SK-N-SH (cell line): ENCODE measurements around the gene TMTC2. TPM values are rescaled to one million over a fixed set of nuclear protein-coding genes. Genes with fewer than 3 reads are reported as not detected.

Experiments used
- CTCF ChIA-PET: fragments of 300-600, 350-600 bp; formaldehyde crosslinking; extraction: SDS; loops from one replicate; lab custom pipeline; 2021; lab: Yijun Ruan, JAX
- POLR2A ChIA-PET: fragments of 350-600 bp; sonication (Branson Sonifier 250); formaldehyde crosslinking; extraction: SDS; loops from one replicate; lab custom pipeline; 2020; ENCODE audit warnings: antibody characterized with exemption, inconsistent platforms; lab: Yijun Ruan, JAX
- DNase-seq: peaks from one replicate; pipeline ENCODE4 v3.0.0; 2012
- H2AFZ ChIP-seq: fragments of 200-600 bp; sonication (generic); 2 replicates; pipeline ENCODE4 v1.8.1; 2016; ENCODE audit warnings: antibody characterized with exemption, mild to moderate bottlenecking, low read depth
- H3F3A ChIP-seq: fragments of 200-600 bp; sonication (generic); replicated peaks from 2 replicates; pipeline ENCODE3; 2016; ENCODE audit warnings: antibody characterized with exemption, mild to moderate bottlenecking; ENCODE audit not compliant: insufficient read depth
- H3K27ac ChIP-seq, 2 experiments: fragments of 200-500 bp in 1 of 2; fragments of 200-600 bp in 1 of 2; sonication (Bioruptor generic) in 1 of 2; sonication (generic), shearing (Covaris generic) in 1 of 2; 2 replicates each; pipeline versions ENCODE4 v1.5.1 to v1.6.1; 2014 to 2016; ENCODE audit warnings: low read depth in 2 of 2, inconsistent platforms in 1 of 2, low read length in 1 of 2, mild to moderate bottlenecking in 1 of 2, mixed read lengths in 1 of 2
- H3K27me3 ChIP-seq: fragments of 200-600 bp; sonication (generic), shearing (Covaris generic); 2 replicates; pipeline ENCODE4 v1.6.1; 2016; ENCODE audit warnings: mixed run types; ENCODE audit not compliant: insufficient read depth
- H3K36me3 ChIP-seq, 2 experiments: fragments of 200-500 bp in 1 of 2; fragments of 200-600 bp in 1 of 2; sonication (Bioruptor generic) in 1 of 2; sonication (generic) in 1 of 2; replicated peaks in 1 of 2; 2 replicates each; pipeline versions ENCODE3 to v1.5.1; 2014 to 2016; ENCODE audit warnings: low read length in 1 of 2, mild to moderate bottlenecking in 1 of 2; ENCODE audit not compliant: insufficient read depth in 2 of 2, control insufficient read depth in 1 of 2
- H3K4me1 ChIP-seq, 2 experiments: fragments of 200-500 bp in 1 of 2; fragments of 200-600 bp in 1 of 2; sonication (Bioruptor generic) in 1 of 2; sonication (generic), shearing (Covaris generic) in 1 of 2; 2 replicates each; pipeline versions ENCODE4 v1.5.1 to v1.6.1; 2014 to 2016; ENCODE audit warnings: low read depth in 1 of 2, low read length in 1 of 2, mixed run types in 1 of 2; ENCODE audit not compliant: insufficient read depth in 2 of 2, control insufficient read depth in 1 of 2
- H3K4me2 ChIP-seq: fragments of 200-600 bp; sonication (generic), shearing (Covaris generic); 2 replicates; pipeline ENCODE4 v1.6.1; 2017; ENCODE audit warnings: mixed run types
- H3K4me3 ChIP-seq, 2 experiments: fragments of 200-500 bp in 1 of 2; fragments of 200-600 bp in 1 of 2; sonication (Bioruptor generic) in 1 of 2; sonication (generic), shearing (Covaris generic) in 1 of 2; 2 replicates each; pipeline versions ENCODE4 v1.5.1 to v1.8.1; 2014 to 2016; ENCODE audit warnings: low read depth in 2 of 2, inconsistent platforms in 1 of 2, low read length in 1 of 2, mild to moderate bottlenecking in 1 of 2, mixed read lengths in 1 of 2, moderate library complexity in 1 of 2
- H3K79me2 ChIP-seq: fragments of 200-600 bp; sonication (generic); 2 replicates; pipeline ENCODE4 v1.8.1; 2017; ENCODE audit warnings: mild to moderate bottlenecking; ENCODE audit not compliant: insufficient read depth
- H3K9ac ChIP-seq: fragments of 200-600 bp; sonication (generic); 2 replicates; pipeline ENCODE4 v1.6.1; 2017; ENCODE audit warnings: mixed run types
- H3K9me2 ChIP-seq: fragments of 200-600 bp; sonication (generic); 2 replicates; pipeline ENCODE4 v1.6.1; 2017; ENCODE audit warnings: mixed run types
- H3K9me3 ChIP-seq: fragments of 200-600 bp; sonication (generic); 2 replicates; pipeline ENCODE4 v1.6.1; 2017; ENCODE audit warnings: mixed run types, mild to moderate bottlenecking, moderate library complexity
- H4K20me1 ChIP-seq: fragments of 200-600 bp; sonication (generic); 2 replicates; pipeline ENCODE4 v1.6.1; 2017; ENCODE audit warnings: mild to moderate bottlenecking, mixed run types; ENCODE audit not compliant: insufficient read depth
- CHD2 ChIP-seq: fragments of 150-350 bp; IDR thresholded peaks from 2 replicates; pipeline ENCODE4 v1.6.1; 2018; ENCODE audit warnings: low read length; ENCODE audit not compliant: partially characterized antibody
- EZH2phosphoT487 ChIP-seq: fragments of 200-600 bp; sonication (generic); IDR thresholded peaks from 2 replicates; pipeline ENCODE4 v1.6.1; 2017; ENCODE audit warnings: low read depth, mixed run types, mild to moderate bottlenecking, antibody characterized with exemption, moderate library complexity, borderline replicate concordance
- FOSL2 ChIP-seq: IDR thresholded peaks from 2 replicates; pipeline ENCODE4 v1.4.0; 2012; ENCODE audit warnings: low read depth, mild to moderate bottlenecking, moderate library complexity, borderline replicate concordance
- FOXJ3 ChIP-seq: sonication (generic); formaldehyde crosslinking; IDR thresholded peaks from 2 replicates; pipeline ENCODE4 v1.5.1; 2020; ENCODE audit warnings: mild to moderate bottlenecking, missing genetic modification reagents
- FOXM1 ChIP-seq: IDR thresholded peaks from 2 replicates; pipeline ENCODE4 v1.4.0; 2012; ENCODE audit warnings: low read depth, mild to moderate bottlenecking
- GABPA ChIP-seq: IDR thresholded peaks from 2 replicates; pipeline ENCODE4 v1.4.0; 2012; ENCODE audit warnings: low read depth, mild to moderate bottlenecking
- GATA2 ChIP-seq: sonication (generic); formaldehyde crosslinking; IDR thresholded peaks from 2 replicates; pipeline ENCODE4 v1.5.0; 2020; ENCODE audit warnings: mild to moderate bottlenecking, missing genetic modification reagents
- IRF3 ChIP-seq: fragments of 150-350 bp; IDR thresholded peaks from 2 replicates; pipeline ENCODE4 v1.6.1; 2016; ENCODE audit warnings: mild to moderate bottlenecking, low read depth, low read length
- JUND ChIP-seq: IDR thresholded peaks from 2 replicates; pipeline ENCODE4 v1.4.0; 2012
- MEF2A ChIP-seq: IDR thresholded peaks from 2 replicates; pipeline ENCODE4 v1.4.0; 2012; ENCODE audit warnings: low read depth, borderline replicate concordance
- NFIC ChIP-seq: IDR thresholded peaks from 2 replicates; pipeline ENCODE4 v1.4.0; 2012; ENCODE audit warnings: borderline replicate concordance
- NRF1 ChIP-seq: IDR thresholded peaks from 2 replicates; pipeline ENCODE4 v1.6.1; 2012; ENCODE audit warnings: low read depth, mild to moderate bottlenecking, low read length
- RAD21 ChIP-seq: IDR thresholded peaks from 2 replicates; pipeline ENCODE4 v1.6.1; 2012; ENCODE audit warnings: mild to moderate bottlenecking, low read length
- RCOR1 ChIP-seq: fragments of 150-350 bp; IDR thresholded peaks from 2 replicates; pipeline ENCODE4 v1.6.1; 2017; ENCODE audit warnings: antibody characterized with exemption, low read length
- RFX5 ChIP-seq: IDR thresholded peaks from 2 replicates; pipeline ENCODE4 v1.6.1; 2012; ENCODE audit warnings: mild to moderate bottlenecking, improper control_type of control experiment, low read length
- RXRA ChIP-seq: IDR thresholded peaks from 2 replicates; pipeline ENCODE4 v1.4.0; 2012; ENCODE audit warnings: low read depth, mild to moderate bottlenecking, borderline replicate concordance
- SIN3A ChIP-seq: IDR thresholded peaks from 2 replicates; pipeline ENCODE4 v1.6.1; 2012; ENCODE audit warnings: low read depth, mild to moderate bottlenecking, low read length, moderate library complexity, borderline replicate concordance
- SMC3 ChIP-seq: IDR thresholded peaks from 2 replicates; pipeline ENCODE4 v1.6.1; 2012; ENCODE audit warnings: low read depth, low read length, improper control_type of control experiment
- TCF12 ChIP-seq: IDR thresholded peaks from 2 replicates; pipeline ENCODE4 v1.4.0; 2012
- YY1 ChIP-seq: IDR thresholded peaks from 2 replicates; pipeline ENCODE4 v1.4.0; 2012; ENCODE audit warnings: low read depth, mild to moderate bottlenecking
- ZBTB33 ChIP-seq: IDR thresholded peaks from 2 replicates; pipeline ENCODE4 v1.4.0; 2012; ENCODE audit warnings: low read depth, borderline replicate concordance
- WGBS: methylation state at CpG from one replicate; pipeline ENCODE4 v1.1.6; 2017; ENCODE audit warnings: low lambda C conversion rate; 5-methylcytosine and 5-hydroxymethylcytosine counted together
- polyA plus RNA-seq, 3 experiments: library from polyadenylated mRNA; depleted of rRNA; stranded (reverse); fragments of >200 nt; gene quantifications; 2 replicates each; pipeline ENCODE4 v1.2.3, GENCODE V29; 2012
- TF ChIP-seq, protein P1 (sequence below): fragments of 200-600 bp; sonication (generic); IDR thresholded peaks from 2 replicates; pipeline ENCODE4 v1.6.1; 2017; ENCODE audit warnings: antibody characterized with exemption, mild to moderate bottlenecking, moderate library complexity
- TF ChIP-seq, protein P2 (sequence below): fragments of 150-350 bp; IDR thresholded peaks from 2 replicates; pipeline ENCODE4 v1.6.1; 2017; ENCODE audit warnings: antibody characterized with exemption, low read length, low read depth, borderline replicate concordance

TMTC2 gene
- polyA plus RNA-seq, 1 of the 3 experiments (the other 2 are of a cell fraction): 4.1 TPM

DNA sequence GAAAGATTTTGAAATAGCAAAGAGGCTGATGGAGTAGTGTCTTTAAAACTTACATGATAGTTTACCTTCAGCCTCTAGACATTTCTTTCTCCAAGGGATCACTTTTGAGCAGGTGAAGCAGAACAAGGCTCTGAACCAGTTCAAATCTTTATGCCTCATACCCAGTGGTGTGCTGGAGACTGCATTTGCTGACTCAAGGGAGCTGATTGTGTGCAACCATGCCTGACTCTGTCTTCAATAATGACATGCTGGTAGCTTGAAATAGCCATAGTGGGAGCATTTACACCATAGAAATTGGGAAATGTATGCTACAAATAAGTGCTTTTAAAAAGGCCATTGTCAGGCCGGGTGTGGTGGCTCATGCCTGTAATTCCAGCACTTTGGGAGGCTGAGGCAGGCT is 482.0 kb downstream of the TMTC2 start:
- H4K20me1 ChIP-seq: no peaks in the 10 kb centered on the region
- ChIA-PET POLR2A (no interaction called here), CTCF (interaction anchor here (1.1 kb wide), 1 partner anchor 12 kb away, joined by 3 read pairs; no protein-coding TSS in a partner anchor)
- WGBS: 37% methylated on average over 1 of the region's 1 CpG
- H3K4me1 ChIP-seq: no peaks in the 10 kb centered on the region
- no peak overlapping the region for H3K27ac ChIP-seq
- no peak overlapping the region for H3K9ac ChIP-seq
- TF ChIP-seq SMC3 (no peak), RFX5 (no peak), CHD2 (no peak), TCF12 (no peak), JUND (no peak), RXRA (no peak), FOSL2 (no peak), GATA2 (no peak), EZH2phosphoT487 (no peak), RAD21 (no peak), FOXM1 (no peak), SIN3A (no peak), NFIC (no peak), RCOR1 (no peak)
- TF ChIP-seq, protein P1, sequence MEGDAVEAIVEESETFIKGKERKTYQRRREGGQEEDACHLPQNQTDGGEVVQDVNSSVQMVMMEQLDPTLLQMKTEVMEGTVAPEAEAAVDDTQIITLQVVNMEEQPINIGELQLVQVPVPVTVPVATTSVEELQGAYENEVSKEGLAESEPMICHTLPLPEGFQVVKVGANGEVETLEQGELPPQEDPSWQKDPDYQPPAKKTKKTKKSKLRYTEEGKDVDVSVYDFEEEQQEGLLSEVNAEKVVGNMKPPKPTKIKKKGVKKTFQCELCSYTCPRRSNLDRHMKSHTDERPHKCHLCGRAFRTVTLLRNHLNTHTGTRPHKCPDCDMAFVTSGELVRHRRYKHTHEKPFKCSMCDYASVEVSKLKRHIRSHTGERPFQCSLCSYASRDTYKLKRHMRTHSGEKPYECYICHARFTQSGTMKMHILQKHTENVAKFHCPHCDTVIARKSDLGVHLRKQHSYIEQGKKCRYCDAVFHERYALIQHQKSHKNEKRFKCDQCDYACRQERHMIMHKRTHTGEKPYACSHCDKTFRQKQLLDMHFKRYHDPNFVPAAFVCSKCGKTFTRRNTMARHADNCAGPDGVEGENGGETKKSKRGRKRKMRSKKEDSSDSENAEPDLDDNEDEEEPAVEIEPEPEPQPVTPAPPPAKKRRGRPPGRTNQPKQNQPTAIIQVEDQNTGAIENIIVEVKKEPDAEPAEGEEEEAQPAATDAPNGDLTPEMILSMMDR: no peak
- H3K9me3 ChIP-seq: no peaks in the 10 kb centered on the region
- no peaks in the 10 kb centered on the region for H3K9me2 ChIP-seq
- DNase-seq: no peak
- H3K4me3 ChIP-seq: no peak overlapping the region
- H3K4me2 ChIP-seq: no peak overlapping the region
- no peaks in the 10 kb centered on the region for H3K36me3 ChIP-seq
- no peaks in the 10 kb centered on the region for H3K27me3 ChIP-seq
- H3K79me2 ChIP-seq: no peaks in the 10 kb centered on the region
- no peak overlapping the region for H2AFZ ChIP-seq
- no peaks in the 10 kb centered on the region for H3F3A ChIP-seq

DNA sequence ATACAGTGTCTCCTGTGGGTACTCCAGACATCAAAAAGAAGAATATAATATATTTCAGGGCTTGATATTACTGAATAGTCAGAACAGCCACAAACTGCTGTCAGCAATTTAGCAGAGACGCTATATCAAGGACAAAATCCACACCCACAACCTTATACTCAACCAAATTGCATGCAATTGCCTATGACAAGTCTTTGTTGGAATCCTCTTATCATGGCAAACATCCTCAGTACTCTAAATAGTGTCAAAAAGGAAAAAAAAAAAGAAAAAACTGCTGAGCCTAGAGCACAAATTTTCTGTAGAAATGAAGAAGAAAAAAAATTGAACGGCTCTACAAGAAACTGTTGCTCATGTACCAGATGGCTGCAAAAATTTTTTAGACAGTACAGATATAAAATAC is 485.7 kb downstream of the TMTC2 start:
- Histone ChIP-seq H3F3A (no peaks in the 10 kb centered on the region), H3K27ac (no peak overlapping the region), H3K9me2 (no peaks in the 10 kb centered on the region), H2AFZ (no peak overlapping the region), H3K4me2 (no peak overlapping the region), H3K27me3 (no peaks in the 10 kb centered on the region), H3K9me3 (no peaks in the 10 kb centered on the region), H3K4me1 (no peaks in the 10 kb centered on the region), H4K20me1 (no peaks in the 10 kb centered on the region), H3K9ac (no peak overlapping the region), H3K36me3 (no peaks in the 10 kb centered on the region), H3K79me2 (no peaks in the 10 kb centered on the region), H3K4me3 (no peak overlapping the region)
- ChIA-PET CTCF (no interaction called here), POLR2A (no interaction called here)
- no peak for DNase-seq
- WGBS: 88% methylated on average over 2 of the region's 2 CpGs
- TF ChIP-seq SIN3A: no peak
- TF ChIP-seq NFIC: no peak
- TF ChIP-seq FOXJ3 (CRISPR knock-in tag): no peak
- no peak for TF ChIP-seq RAD21
- TF ChIP-seq ZBTB33: no peak
- TF ChIP-seq RFX5: no peak
- TF ChIP-seq TCF12: no peak
- no peak for TF ChIP-seq GABPA
- no peak for TF ChIP-seq IRF3
- TF ChIP-seq MEF2A: no peak
- TF ChIP-seq FOXM1: no peak
- no peak for TF ChIP-seq YY1
- TF ChIP-seq SMC3: no peak
- TF ChIP-seq NRF1: no peak
- TF ChIP-seq RCOR1: no peak
- TF ChIP-seq RXRA: no peak
- TF ChIP-seq, protein P2, sequence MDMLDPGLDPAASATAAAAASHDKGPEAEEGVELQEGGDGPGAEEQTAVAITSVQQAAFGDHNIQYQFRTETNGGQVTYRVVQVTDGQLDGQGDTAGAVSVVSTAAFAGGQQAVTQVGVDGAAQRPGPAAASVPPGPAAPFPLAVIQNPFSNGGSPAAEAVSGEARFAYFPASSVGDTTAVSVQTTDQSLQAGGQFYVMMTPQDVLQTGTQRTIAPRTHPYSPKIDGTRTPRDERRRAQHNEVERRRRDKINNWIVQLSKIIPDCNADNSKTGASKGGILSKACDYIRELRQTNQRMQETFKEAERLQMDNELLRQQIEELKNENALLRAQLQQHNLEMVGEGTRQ: no peak
